Effector memory CD4-positive, alpha-beta T cell (primary cell): Measurements from ENCODE around the gene CHP1.
"Not testable (repeated sequence)": the region's sequence is repeated elsewhere in the genome, so short reads cannot be mapped to it uniquely, and the experiment has no call there.

Experiments used
- DNase-seq, 3 donors: peaks; one replicate each; pipeline ENCODE4 v3.0.0-alpha.2; 2020
- H3K27ac ChIP-seq: 2 replicates; pipeline ENCODE4 v1.7.0; 2013; ENCODE audit warnings: mild to moderate bottlenecking, low read length, moderate library complexity; ENCODE audit not compliant: insufficient read depth, poor library complexity, severe bottlenecking
- H3K27me3 ChIP-seq: replicated peaks from 2 replicates; pipeline ENCODE4 v1.7.0; 2013; ENCODE audit warnings: mild to moderate bottlenecking, low read length; ENCODE audit not compliant: insufficient read depth, control insufficient read depth, poor library complexity, severe bottlenecking
- H3K36me3 ChIP-seq: 2 replicates; pipeline ENCODE4 v1.7.0; 2013; ENCODE audit warnings: mild to moderate bottlenecking, low read length, moderate library complexity; ENCODE audit not compliant: control insufficient read depth, insufficient read depth
- H3K4me1 ChIP-seq: 2 replicates; pipeline ENCODE4 v1.7.0; 2013; ENCODE audit warnings: low read length, mild to moderate bottlenecking; ENCODE audit not compliant: control insufficient read depth, insufficient read depth, poor library complexity, severe bottlenecking
- H3K4me3 ChIP-seq: 2 replicates; pipeline ENCODE4 v1.7.0; 2013; ENCODE audit warnings: low read length, low read depth, mild to moderate bottlenecking; ENCODE audit not compliant: insufficient read depth, poor library complexity, severe bottlenecking
- H3K9me3 ChIP-seq: 2 replicates; pipeline ENCODE4 v1.7.0; 2013; ENCODE audit warnings: mild to moderate bottlenecking, low read length, moderate library complexity; ENCODE audit not compliant: control insufficient read depth

The CHP1 gene

GRCh38 chr15:41278319-41278718, 47.3 kb downstream of the CHP1 start:
- DNase-seq = no peak
- Histone ChIP-seq H3K27ac (no peak overlapping the region), H3K9me3 (no peaks in the 10 kb centered on the region), H3K4me3 (no peak overlapping the region), H3K27me3 (no peaks in the 10 kb centered on the region), H3K36me3 (peaks cover 5% of the 10 kb centered on the region), H3K4me1 (peaks cover 1% of the 10 kb centered on the region)

DNA sequence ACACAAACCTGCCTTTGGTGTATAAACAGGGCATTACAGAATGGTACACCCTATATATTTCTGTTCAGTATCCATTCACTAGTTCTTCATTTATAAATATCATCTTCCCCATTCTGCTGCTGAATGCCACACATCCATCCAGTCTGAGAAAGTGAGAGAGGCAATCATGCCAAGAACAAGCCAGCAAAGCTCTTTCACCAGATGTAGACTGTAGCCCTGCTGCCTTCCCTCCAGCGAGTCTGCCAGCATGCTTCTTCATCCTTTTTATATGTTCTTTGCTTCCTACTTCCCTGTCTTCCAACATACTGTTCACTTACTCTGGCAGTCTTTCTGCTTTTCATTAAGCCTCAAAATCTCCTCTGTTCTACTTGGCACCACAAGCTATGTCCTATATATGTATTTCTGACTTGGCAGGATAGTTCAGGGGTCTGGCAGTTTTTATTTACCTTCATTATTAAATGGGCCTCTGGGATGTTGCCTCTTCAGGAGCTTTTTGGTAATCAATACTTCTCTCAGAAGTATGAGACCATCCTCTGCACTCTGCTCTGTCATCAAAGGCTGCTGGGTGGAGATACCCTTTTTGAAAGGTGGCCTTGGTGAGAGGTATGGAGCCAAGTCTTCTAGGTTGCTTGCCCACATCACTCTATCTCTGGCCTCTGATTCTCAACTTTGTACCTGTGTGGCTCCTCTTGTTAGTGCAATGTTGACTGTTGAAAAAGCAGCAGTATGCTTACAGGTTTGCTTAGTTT, 48.6 kb downstream of the CHP1 start:
- Histone ChIP-seq H3K27ac (no peak overlapping the region), H3K9me3 (no peaks in the 10 kb centered on the region), H3K4me3 (no peak overlapping the region), H3K36me3 (peaks cover 5% of the 10 kb centered on the region), H3K4me1 (peaks cover 4% of the 10 kb centered on the region), H3K27me3 (no peaks in the 10 kb centered on the region)
- no peak for DNase-seq

DNA sequence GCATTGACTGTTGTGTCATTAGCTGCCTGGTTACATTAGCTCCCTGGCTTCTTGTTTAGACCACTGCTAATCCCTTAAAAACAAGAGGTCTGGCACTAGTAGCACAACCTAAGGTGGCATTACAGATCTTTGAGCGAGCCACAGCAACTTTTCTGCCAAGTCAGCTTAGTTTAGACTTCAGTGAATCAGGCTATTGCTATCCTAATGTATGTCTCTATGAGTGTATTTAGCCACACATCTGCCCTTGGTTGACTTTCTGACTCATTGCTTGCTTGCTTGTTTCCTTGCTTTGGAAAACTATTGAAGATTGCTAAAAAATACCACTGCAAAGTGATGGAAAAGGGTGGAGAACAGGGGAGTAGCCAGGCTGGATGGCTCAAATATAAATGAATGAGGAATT, 50.2 kb downstream of the CHP1 start:
- Histone ChIP-seq H3K27ac (no peak overlapping the region), H3K36me3 (peaks cover 6% of the 10 kb centered on the region)

DNA sequence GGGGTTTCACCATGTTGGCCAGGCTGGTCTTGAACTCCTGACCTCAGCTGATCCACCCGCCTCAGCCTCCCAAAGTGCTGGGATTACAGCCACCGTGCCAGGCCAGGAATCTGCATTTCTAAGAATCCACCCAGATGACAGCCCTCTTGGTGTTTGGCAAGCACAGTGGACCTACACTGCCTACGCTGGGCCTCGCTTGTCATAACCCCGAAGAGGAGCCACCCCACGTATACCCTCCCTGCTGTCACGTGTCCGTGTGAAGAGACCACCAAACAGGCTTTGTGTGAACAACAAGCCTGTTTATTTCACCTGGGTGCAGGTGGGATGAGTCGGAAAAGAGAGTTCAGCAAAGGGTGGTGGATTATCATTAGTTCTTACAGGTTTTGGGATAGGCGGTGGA, 51.4 kb downstream of the CHP1 start:
- H3K4me3 ChIP-seq, DNase-seq, H3K9me3 ChIP-seq, H3K27me3 ChIP-seq, H3K27ac ChIP-seq: not testable (repeated sequence)
- Histone ChIP-seq H3K36me3 (peaks cover 18% of the 10 kb centered on the region), H3K4me1 (peaks cover 13% of the 10 kb centered on the region)

More for the DNA sequence above, 50.2 kb downstream of the CHP1 start:
- no peaks in the 10 kb centered on the region for H3K27me3 ChIP-seq
- peaks cover 13% of the 10 kb centered on the region for H3K4me1 ChIP-seq
- H3K9me3 ChIP-seq = no peaks in the 10 kb centered on the region
- no peak overlapping the region for H3K4me3 ChIP-seq
- DNase-seq = no peak

- DNase-seq, H3K9me3 ChIP-seq, H3K27me3 ChIP-seq: not testable (repeated sequence)
- Histone ChIP-seq H3K27ac (peak overlapping the region; percentile 87), H3K36me3 (peaks cover 21% of the 10 kb centered on the region), H3K4me3 (peak overlapping the region; percentile 82), H3K4me1 (peaks cover 13% of the 10 kb centered on the region)
Measured at GRCh38 chr15:41282980-41283652, 52.0 kb downstream of the CHP1 start.

DNA sequence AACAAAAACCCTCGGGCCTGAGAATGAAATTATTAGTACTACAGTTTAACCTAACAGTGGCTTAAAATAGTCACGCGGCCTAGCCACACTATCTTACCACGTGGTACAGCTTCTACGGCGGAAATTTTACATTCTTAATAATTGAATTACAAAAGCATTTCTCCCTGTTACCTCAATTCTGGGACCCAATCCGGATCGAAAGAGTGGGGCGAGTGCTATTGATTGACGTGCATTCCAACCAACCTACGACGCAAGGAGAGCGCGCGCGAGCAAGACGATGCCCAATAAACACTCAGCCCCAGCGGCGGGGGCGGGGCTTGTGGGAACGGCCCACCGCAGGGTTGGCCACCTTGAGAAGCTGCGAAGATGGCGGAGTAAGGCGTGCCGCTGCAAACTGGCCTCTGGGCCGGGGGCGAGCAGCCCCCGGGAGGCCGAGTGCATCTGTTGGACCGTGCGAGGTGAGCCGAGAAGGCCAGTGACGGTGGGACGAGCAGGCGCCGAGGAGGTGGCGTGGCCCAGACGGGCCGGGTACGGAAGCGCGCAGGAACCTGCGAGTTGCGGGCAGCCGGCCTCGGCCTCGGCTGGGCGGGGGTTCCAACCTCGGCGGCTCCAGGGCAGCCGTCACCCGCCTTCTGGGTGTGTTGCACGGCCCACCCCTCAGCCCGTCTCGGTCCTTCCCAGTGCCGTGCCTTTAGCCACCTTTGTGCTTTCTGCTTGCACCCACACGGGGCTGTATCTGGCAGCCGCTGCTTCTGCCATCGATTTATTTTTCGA, 52.8 kb downstream of the CHP1 start:
- peak; percentile 94 to 97 (median 95) for DNase-seq
- no peaks in the 10 kb centered on the region for H3K27me3 ChIP-seq
- no peaks in the 10 kb centered on the region for H3K9me3 ChIP-seq
- peaks cover 29% of the 10 kb centered on the region for H3K36me3 ChIP-seq
- peaks cover 13% of the 10 kb centered on the region for H3K4me1 ChIP-seq
- H3K27ac ChIP-seq = peak overlapping the region; percentile 87
- peak overlapping the region; percentile 82 for H3K4me3 ChIP-seq

- DNase-seq = no peak
- H3K27me3 ChIP-seq = no peaks in the 10 kb centered on the region
- H3K9me3 ChIP-seq = no peaks in the 10 kb centered on the region
- peaks cover 13% of the 10 kb centered on the region for H3K4me1 ChIP-seq
- H3K4me3 ChIP-seq = peak overlapping the region; percentile 82
- peak overlapping the region; percentile 87 for H3K27ac ChIP-seq
- peaks cover 27% of the 10 kb centered on the region for H3K36me3 ChIP-seq
Measured at GRCh38 chr15:41284427-41285177, 53.5 kb downstream of the CHP1 start.

DNA sequence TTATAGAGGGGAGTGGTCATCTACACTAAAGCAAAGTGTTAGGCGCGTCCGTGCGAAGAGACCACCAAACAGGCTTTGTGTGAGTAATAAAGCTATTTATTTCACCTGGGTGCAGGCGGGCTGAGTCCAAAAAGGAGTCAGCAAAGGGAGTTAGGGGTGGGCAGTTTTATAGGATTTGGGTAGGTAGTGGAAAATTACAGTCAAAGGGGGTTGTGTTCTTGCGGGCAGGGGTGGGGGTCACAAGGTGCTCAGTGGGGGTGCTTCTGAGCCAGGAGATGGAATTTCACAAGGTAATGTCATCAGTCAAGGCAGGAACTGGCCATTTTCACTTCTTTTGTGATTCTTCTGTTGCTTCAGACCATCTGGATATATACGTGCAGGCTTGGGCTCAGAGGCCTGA, 54.2 kb downstream of the CHP1 start:
- H3K36me3 ChIP-seq = peaks cover 24% of the 10 kb centered on the region
- H3K4me1 ChIP-seq = peaks cover 13% of the 10 kb centered on the region
- H3K27ac ChIP-seq = peak overlapping the region; percentile 87
- H3K4me3 ChIP-seq = peak overlapping the region; percentile 82
- H3K9me3 ChIP-seq = no peaks in the 10 kb centered on the region
- no peak for DNase-seq
- H3K27me3 ChIP-seq = no peaks in the 10 kb centered on the region

- Histone ChIP-seq H3K4me1 (peaks cover 13% of the 10 kb centered on the region), H3K27me3 (no peaks in the 10 kb centered on the region), H3K4me3 (no peak overlapping the region), H3K9me3 (no peaks in the 10 kb centered on the region), H3K36me3 (peaks cover 24% of the 10 kb centered on the region), H3K27ac (no peak overlapping the region)
- DNase-seq = no peak
Measured at GRCh38 chr15:41286665-41287333, 55.7 kb downstream of the CHP1 start.
